CD14-positive monocyte (primary cell): ENCODE measurements around the gene SLC25A1. TPM values are rescaled to one million over a fixed set of nuclear protein-coding genes. Genes with fewer than 3 reads are reported as not detected.
A peak's percentile ranks its signal among the peaks of the same experiment; 100 is the strongest.

Experiments used
- DNase-seq, 3 donors: peaks; one replicate each; pipeline ENCODE4 v3.0.0-alpha.2; 2011 to 2022
- H2AFZ ChIP-seq: 2 replicates; pipeline ENCODE4 v1.6.0; 2012; ENCODE audit warnings: mild to moderate bottlenecking, low read depth, low read length, inconsistent platforms; ENCODE audit not compliant: insufficient read depth, poor library complexity, severe bottlenecking
- H3K27ac ChIP-seq, 2 donors: 1 replicate in 1 of 2; 2 replicates in 1 of 2; pipeline ENCODE4 v1.5.1; 2012 to 2013; ENCODE audit warnings: low read length in 2 of 2, control low read depth in 1 of 2, inconsistent platforms in 1 of 2, low read depth in 1 of 2, mild to moderate bottlenecking in 1 of 2
- H3K27me3 ChIP-seq, 2 donors: one replicate each; pipeline versions ENCODE4 v1.6.0 to v1.6.1; 2011 to 2013; ENCODE audit warnings: low read length in 2 of 2; ENCODE audit not compliant: control insufficient read depth in 2 of 2, insufficient read depth in 2 of 2
- H3K36me3 ChIP-seq, 2 donors: replicated peaks in 1 of 2; 1 replicate in 1 of 2; 2 replicates in 1 of 2; pipeline versions ENCODE4 v1.5.1 to v1.6.1; 2012 to 2013; ENCODE audit warnings: low read length in 2 of 2, control low read depth in 1 of 2, inconsistent platforms in 1 of 2, mild to moderate bottlenecking in 1 of 2; ENCODE audit not compliant: insufficient read depth in 2 of 2, control insufficient read depth in 1 of 2
- H3K4me1 ChIP-seq, 2 donors: 1 replicate in 1 of 2; 2 replicates in 1 of 2; pipeline versions ENCODE4 v1.5.1 to v1.6.1; 2012 to 2013; ENCODE audit warnings: low read length in 2 of 2, control low read depth in 1 of 2, inconsistent platforms in 1 of 2, mild to moderate bottlenecking in 1 of 2, moderate library complexity in 1 of 2; ENCODE audit not compliant: insufficient read depth in 2 of 2, control insufficient read depth in 1 of 2
- H3K4me2 ChIP-seq: replicated peaks from 2 replicates; pipeline ENCODE3; 2012; ENCODE audit warnings: low read length, moderate library complexity, mild to moderate bottlenecking; ENCODE audit not compliant: poor library complexity, severe bottlenecking; ENCODE audit errors: extremely low read depth
- H3K4me3 ChIP-seq, 3 experiments: fragments of 200-600 bp in 1 of 3; sonication (generic) in 1 of 3; replicated peaks in 1 of 3; 1 replicate in 2 of 3; 2 replicates in 1 of 3; pipeline ENCODE4 v1.5.1; 2011 to 2013; ENCODE audit warnings: low read length in 3 of 3, mild to moderate bottlenecking in 3 of 3, control low read depth in 2 of 3, low read depth in 2 of 3, inconsistent platforms in 1 of 3, moderate library complexity in 1 of 3
- H3K79me2 ChIP-seq: 2 replicates; pipeline ENCODE4 v1.6.0; 2012; ENCODE audit warnings: mild to moderate bottlenecking, control low read depth, inconsistent platforms, low read length, moderate library complexity; ENCODE audit not compliant: insufficient read depth
- H3K9ac ChIP-seq: 2 replicates; pipeline ENCODE4 v1.6.0; 2017; ENCODE audit warnings: low read length, mild to moderate bottlenecking; ENCODE audit not compliant: insufficient read depth, poor library complexity, severe bottlenecking
- H3K9me3 ChIP-seq, 2 donors: replicated peaks in 1 of 2; 1 replicate in 1 of 2; 2 replicates in 1 of 2; pipeline versions ENCODE4 v1.5.1 to v1.6.1; 2012 to 2013; ENCODE audit warnings: low read length in 2 of 2, control low read depth in 1 of 2; ENCODE audit not compliant: control insufficient read depth in 1 of 2, insufficient read depth in 1 of 2
- H4K20me1 ChIP-seq: 2 replicates; pipeline ENCODE4 v1.6.0; 2012; ENCODE audit warnings: mild to moderate bottlenecking, low read length, control low read depth, moderate library complexity; ENCODE audit not compliant: insufficient read depth
- H3K27ac Mint-ChIP-seq, 7 donors: one replicate each; pipeline ENCODE4 v1.8.0; 2020; ENCODE audit warnings: mild to moderate bottlenecking in 7 of 7, mixed read lengths in 7 of 7, moderate library complexity in 6 of 7, inconsistent platforms in 2 of 7
- H3K27me3 Mint-ChIP-seq, 3 donors: one replicate each; pipeline ENCODE4 v1.8.0; 2021 to 2022; ENCODE audit warnings: low read depth in 3 of 3, mild to moderate bottlenecking in 3 of 3, mixed read lengths in 3 of 3, moderate library complexity in 3 of 3, inconsistent platforms in 1 of 3
- H3K36me3 Mint-ChIP-seq, 2 donors: one replicate each; pipeline ENCODE4 v1.8.0; 2020; ENCODE audit warnings: mixed read lengths in 2 of 2, inconsistent platforms in 1 of 2, mild to moderate bottlenecking in 1 of 2
- H3K4me1 Mint-ChIP-seq: one replicate; pipeline ENCODE4 v1.8.0; 2020; ENCODE audit warnings: mild to moderate bottlenecking, mixed read lengths
- H3K4me3 Mint-ChIP-seq, 2 donors: one replicate each; pipeline ENCODE4 v1.8.0; 2020; ENCODE audit warnings: mild to moderate bottlenecking in 2 of 2, mixed read lengths in 2 of 2, moderate library complexity in 1 of 2
- H3K9me3 Mint-ChIP-seq, 7 donors: one replicate each; pipeline ENCODE4 v1.8.0; 2020 to 2022; ENCODE audit warnings: mixed read lengths in 7 of 7, mild to moderate bottlenecking in 6 of 7, moderate library complexity in 6 of 7, inconsistent platforms in 2 of 7
- WGBS: methylation state at CpG from one replicate; pipeline ENCODE4 v1.1.5; 2013; ENCODE audit warnings: missing lambda C conversion rate; ENCODE audit not compliant: insufficient coverage; 5-methylcytosine and 5-hydroxymethylcytosine counted together
- intact Hi-C, 2 donors: fragments of 100-400 bp; cut with micrococcal nuclease; formaldehyde crosslinking; loops; one replicate each; pipeline versions ENCODE4 v1.15.0 to v1.15.1; 2023
- polyA plus RNA-seq, 3 donors: library from polyadenylated mRNA; depleted of rRNA in 1 of 3; unstranded in 2 of 3; stranded (reverse) in 1 of 3; fragments of 300-500 nt in 2 of 3; fragments of >200 nt in 1 of 3; fragmentation: Illumina TruSeq in 2 of 3; gene quantifications; 1 replicate in 2 of 3; 2 replicates in 1 of 3; pipeline ENCODE4 v1.2.3, GENCODE V29; 2012 to 2021
- TF ChIP-seq, protein P1 (sequence below): fragments of 200-600 bp; IDR thresholded peaks from one replicate; pipeline ENCODE4 v1.8.0; 2022; ENCODE audit warnings: antibody characterized with exemption, mild to moderate bottlenecking

SLC25A1 gene
- polyA plus RNA-seq, 3 donors, result 15.2 to 37.4 (median 35.1) TPM

DNA sequence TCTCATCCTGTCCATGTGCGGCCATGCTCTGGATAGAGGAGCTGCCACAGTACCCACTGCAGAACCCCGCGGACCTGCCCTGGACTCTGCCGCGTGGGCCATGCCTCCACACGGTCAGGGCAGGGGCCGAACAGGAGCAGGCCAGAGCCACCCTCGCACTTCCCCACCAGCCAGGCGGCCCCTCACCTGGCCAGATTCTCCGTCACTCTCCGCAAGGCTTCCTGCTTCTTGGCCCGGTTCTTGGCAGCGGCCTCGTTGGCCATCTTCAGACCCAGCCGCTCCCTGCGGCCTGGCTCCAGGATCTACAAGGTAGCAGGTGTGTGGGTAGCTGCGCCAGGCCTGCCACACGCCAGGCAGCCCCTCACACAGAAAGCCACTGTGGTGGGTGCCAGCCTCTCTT, 43.7 kb downstream of the SLC25A1 start:
- Histone ChIP-seq H3K27ac (no peak overlapping the region), H3K79me2 (no peaks in the 10 kb centered on the region), H4K20me1 (no peaks in the 10 kb centered on the region), H3K4me3 (no peak overlapping the region), H2AFZ (no peak overlapping the region), H3K27me3 (no peaks in the 10 kb centered on the region), H3K4me2 (no peak overlapping the region), H3K36me3 (peaks cover 83 to 90% of the 10 kb centered on the region in 2 donors), H3K9me3 (no peaks in the 10 kb centered on the region), H3K4me1 (no peaks in the 10 kb centered on the region), H3K9ac (no peak overlapping the region)
- Mint-ChIP-seq H3K4me3 (no peak overlapping the region), H3K9me3 (no peaks in the 10 kb centered on the region), H3K27ac (peak overlapping the region in 1 of 7 donors; percentile 65), H3K4me1 (no peaks in the 10 kb centered on the region), H3K27me3 (peaks cover 0 to 3% (median under 1%) of the 10 kb centered on the region in 3 donors), H3K36me3 (peaks cover 76 to 87% of the 10 kb centered on the region in 2 donors)
- no peak for DNase-seq
- intact Hi-C loops, result no loop called here
- 94% methylated on average over 9 of the region's 18 CpGs for WGBS
- TF ChIP-seq, protein P1, sequence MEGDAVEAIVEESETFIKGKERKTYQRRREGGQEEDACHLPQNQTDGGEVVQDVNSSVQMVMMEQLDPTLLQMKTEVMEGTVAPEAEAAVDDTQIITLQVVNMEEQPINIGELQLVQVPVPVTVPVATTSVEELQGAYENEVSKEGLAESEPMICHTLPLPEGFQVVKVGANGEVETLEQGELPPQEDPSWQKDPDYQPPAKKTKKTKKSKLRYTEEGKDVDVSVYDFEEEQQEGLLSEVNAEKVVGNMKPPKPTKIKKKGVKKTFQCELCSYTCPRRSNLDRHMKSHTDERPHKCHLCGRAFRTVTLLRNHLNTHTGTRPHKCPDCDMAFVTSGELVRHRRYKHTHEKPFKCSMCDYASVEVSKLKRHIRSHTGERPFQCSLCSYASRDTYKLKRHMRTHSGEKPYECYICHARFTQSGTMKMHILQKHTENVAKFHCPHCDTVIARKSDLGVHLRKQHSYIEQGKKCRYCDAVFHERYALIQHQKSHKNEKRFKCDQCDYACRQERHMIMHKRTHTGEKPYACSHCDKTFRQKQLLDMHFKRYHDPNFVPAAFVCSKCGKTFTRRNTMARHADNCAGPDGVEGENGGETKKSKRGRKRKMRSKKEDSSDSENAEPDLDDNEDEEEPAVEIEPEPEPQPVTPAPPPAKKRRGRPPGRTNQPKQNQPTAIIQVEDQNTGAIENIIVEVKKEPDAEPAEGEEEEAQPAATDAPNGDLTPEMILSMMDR, result no peak

- H3K4me3 Mint-ChIP-seq, result no peak overlapping the region
- peaks cover 0 to 4% (median 3%) of the 10 kb centered on the region in 3 donors for H3K27me3 Mint-ChIP-seq
- Histone ChIP-seq H3K36me3 (peaks cover 77 to 85% of the 10 kb centered on the region in 2 donors), H3K9ac (no peak overlapping the region), H4K20me1 (no peaks in the 10 kb centered on the region), H3K4me2 (no peak overlapping the region), H3K4me1 (no peaks in the 10 kb centered on the region), H3K27me3 (no peaks in the 10 kb centered on the region), H3K9me3 (no peaks in the 10 kb centered on the region), H3K79me2 (no peaks in the 10 kb centered on the region), H2AFZ (no peak overlapping the region), H3K4me3 (no peak overlapping the region), H3K27ac (no peak overlapping the region)
- no peak for DNase-seq
- H3K4me1 Mint-ChIP-seq, result no peaks in the 10 kb centered on the region
- TF ChIP-seq, protein P1, result no peak
- H3K9me3 Mint-ChIP-seq, result no peaks in the 10 kb centered on the region
- H3K36me3 Mint-ChIP-seq, result peaks cover 70 to 82% of the 10 kb centered on the region in 2 donors
- 89% methylated on average over 10 of the region's 21 CpGs for WGBS
- peak overlapping the region in 4 of 7 donors; percentile 10 to 71 (median 62) for H3K27ac Mint-ChIP-seq
- intact Hi-C loops, result no loop called here
Measured at GRCh38 chr22:19134176-19134831, 44.2 kb downstream of the SLC25A1 start.
